H9 (cell line): ENCODE measurements around the gene FLRT2. TPM values are rescaled to one million over a fixed set of nuclear protein-coding genes. Genes with fewer than 3 reads are reported as not detected.

Experiments
- DNase-seq: peaks from one replicate; pipeline ENCODE4 v3.0.0-alpha.2; 2017
- H2AFZ ChIP-seq: one replicate; pipeline ENCODE4 v1.6.1; 2013; ENCODE audit warnings: mild to moderate bottlenecking, low read length, control low read depth, moderate library complexity
- H2AK5ac ChIP-seq: 2 replicates; pipeline ENCODE4 v1.6.1; 2013; ENCODE audit warnings: low read length, control low read depth, mixed read lengths; ENCODE audit not compliant: insufficient read length
- H2BK120ac ChIP-seq: one replicate; pipeline ENCODE4 v1.6.1; 2013; ENCODE audit warnings: low read depth, mild to moderate bottlenecking, low read length, control low read depth, inconsistent platforms; ENCODE audit not compliant: poor library complexity, severe bottlenecking
- H2BK12ac ChIP-seq: 2 replicates; pipeline ENCODE4 v1.6.1; 2013; ENCODE audit warnings: low read length, control low read depth, mixed read lengths, low read depth; ENCODE audit not compliant: insufficient read length
- H2BK15ac ChIP-seq: 2 replicates; pipeline ENCODE4 v1.6.1; 2013; ENCODE audit warnings: low read depth, low read length, control low read depth
- H2BK20ac ChIP-seq: one replicate; pipeline ENCODE4 v1.6.1; 2013; ENCODE audit warnings: low read depth, mild to moderate bottlenecking, low read length, control low read depth, inconsistent platforms; ENCODE audit not compliant: poor library complexity, severe bottlenecking
- H2BK5ac ChIP-seq: 2 replicates; pipeline ENCODE4 v1.6.1; 2013; ENCODE audit warnings: low read length, control low read depth, mixed read lengths; ENCODE audit not compliant: insufficient read length
- H3K14ac ChIP-seq: 2 replicates; pipeline ENCODE4 v1.6.1; 2013; ENCODE audit warnings: low read length, control low read depth; ENCODE audit not compliant: insufficient read depth
- H3K18ac ChIP-seq: 2 replicates; pipeline ENCODE4 v1.6.1; 2013; ENCODE audit warnings: low read depth, mild to moderate bottlenecking, mixed read lengths, low read length, control low read depth; ENCODE audit not compliant: insufficient read length
- H3K23ac ChIP-seq: 2 replicates; pipeline ENCODE4 v1.6.1; 2013; ENCODE audit warnings: low read length, control low read depth, mixed read lengths, low read depth; ENCODE audit not compliant: insufficient read length
- H3K23me2 ChIP-seq: 2 replicates; pipeline ENCODE4 v1.6.1; 2013; ENCODE audit warnings: low read depth, mild to moderate bottlenecking, mixed read lengths, low read length, control low read depth; ENCODE audit not compliant: insufficient read length, poor library complexity, severe bottlenecking
- H3K27ac ChIP-seq: 2 replicates; pipeline ENCODE4 v1.5.1; 2013; ENCODE audit warnings: low read length, control low read depth, mixed read lengths, low read depth; ENCODE audit not compliant: insufficient read length
- H3K27me3 ChIP-seq: 2 replicates; pipeline ENCODE4 v1.6.1; 2013; ENCODE audit warnings: low read length, control low read depth, inconsistent platforms; ENCODE audit not compliant: insufficient read depth
- H3K4ac ChIP-seq: 2 replicates; pipeline ENCODE4 v1.6.1; 2013; ENCODE audit warnings: low read depth, mild to moderate bottlenecking, control low read depth, inconsistent platforms, low read length, moderate library complexity
- H3K4me1 ChIP-seq: 2 replicates; pipeline ENCODE4 v1.6.1; 2013; ENCODE audit warnings: low read length, control low read depth, inconsistent platforms; ENCODE audit not compliant: insufficient read depth
- H3K4me2 ChIP-seq: 2 replicates; pipeline ENCODE4 v1.6.1; 2013; ENCODE audit warnings: low read length, control low read depth, mixed read lengths; ENCODE audit not compliant: insufficient read length, insufficient read depth
- H3K56ac ChIP-seq: 2 replicates; pipeline ENCODE4 v1.6.1; 2013; ENCODE audit warnings: low read depth, mild to moderate bottlenecking, mixed read lengths, low read length, control low read depth; ENCODE audit not compliant: insufficient read length
- H3K79me1 ChIP-seq: 2 replicates; pipeline ENCODE4 v1.6.1; 2013; ENCODE audit warnings: low read depth, mild to moderate bottlenecking, moderate library complexity, low read length, control low read depth, inconsistent platforms; ENCODE audit not compliant: insufficient read depth, poor library complexity, severe bottlenecking
- H3K79me2 ChIP-seq: 2 replicates; pipeline ENCODE4 v1.6.1; 2013; ENCODE audit warnings: low read length, control low read depth, inconsistent platforms; ENCODE audit not compliant: insufficient read depth
- H3K9ac ChIP-seq: 2 replicates; pipeline ENCODE4 v1.6.1; 2013; ENCODE audit warnings: low read length, control low read depth, mixed read lengths; ENCODE audit not compliant: insufficient read length; ENCODE audit errors: extremely low read depth
- H3K9me3 ChIP-seq: one replicate; pipeline ENCODE4 v1.6.1; 2013; ENCODE audit warnings: low read depth, low read length, inconsistent platforms; ENCODE audit not compliant: control insufficient read depth
- H3T11ph ChIP-seq: one replicate; pipeline ENCODE4 v1.6.1; 2013; ENCODE audit warnings: mild to moderate bottlenecking, low read length, control low read depth, inconsistent platforms
- H4K20me1 ChIP-seq: one replicate; pipeline ENCODE4 v1.6.1; 2013; ENCODE audit not compliant: control insufficient read depth, insufficient read length, insufficient read depth
- H4K5ac ChIP-seq: 2 replicates; pipeline ENCODE4 v1.6.1; 2013; ENCODE audit warnings: low read depth, mild to moderate bottlenecking, mixed read lengths, low read length, control low read depth; ENCODE audit not compliant: insufficient read length
- H4K8ac ChIP-seq: replicated peaks from 2 replicates; pipeline ENCODE4 v1.6.1; 2013; ENCODE audit warnings: low read length, control low read depth, mixed read lengths, low read depth; ENCODE audit not compliant: insufficient read length
- H4K91ac ChIP-seq: 2 replicates; pipeline ENCODE4 v1.6.1; 2013; ENCODE audit warnings: low read depth, mild to moderate bottlenecking, moderate library complexity, mixed read lengths, low read length, control low read depth; ENCODE audit not compliant: insufficient read length
- H3K27ac Mint-ChIP-seq, 3 experiments: 2 replicates in 2 of 3; 3 replicates in 1 of 3; pipeline ENCODE4 v1.8.0; 2020 to 2021; ENCODE audit warnings: mixed read lengths in 3 of 3, mild to moderate bottlenecking in 1 of 3, moderate library complexity in 1 of 3
- H3K27me3 Mint-ChIP-seq: 2 replicates; pipeline ENCODE4 v1.8.0; 2021; ENCODE audit warnings: low read depth, mild to moderate bottlenecking, moderate library complexity, mixed read lengths
- H3K36me3 Mint-ChIP-seq, 3 experiments: 2 replicates in 2 of 3; 3 replicates in 1 of 3; pipeline ENCODE4 v1.8.0; 2020 to 2021; ENCODE audit warnings: low read depth in 3 of 3, mixed read lengths in 3 of 3; ENCODE audit not compliant: insufficient read depth in 1 of 3
- H3K4me1 Mint-ChIP-seq, 2 experiments: 2 replicates each; pipeline ENCODE4 v1.8.0; 2020; ENCODE audit warnings: mixed read lengths in 2 of 2
- H3K4me3 Mint-ChIP-seq, 2 experiments: 2 replicates in 1 of 2; 3 replicates in 1 of 2; pipeline ENCODE4 v1.8.0; 2020 to 2021; ENCODE audit warnings: mild to moderate bottlenecking in 2 of 2, mixed read lengths in 2 of 2, moderate library complexity in 1 of 2
- H3K9me3 Mint-ChIP-seq, 2 experiments: 2 replicates in 1 of 2; 3 replicates in 1 of 2; pipeline ENCODE4 v1.8.0; 2020; ENCODE audit warnings: mild to moderate bottlenecking in 2 of 2, mixed read lengths in 2 of 2, moderate library complexity in 1 of 2
- WGBS: extraction: QIAGEN DNeasy Blood & Tissue Kit; methylation state at CpG from one replicate; pipeline ENCODE4 v1.1.7; 2013; ENCODE audit warnings: missing lambda C conversion rate, low lambda C conversion rate, mixed read lengths; ENCODE audit not compliant: insufficient read length; ENCODE audit errors: extremely low coverage; 5-methylcytosine and 5-hydroxymethylcytosine counted together
- total RNA-seq: library from RNA; stranded (reverse); gene quantifications from 2 replicates; pipeline ENCODE4 v1.2.1, GENCODE V29; 2021
- TF ChIP-seq, protein P1 (sequence below): fragments of 200-600 bp; sonication (generic); conservative IDR thresholded peaks from 3 replicates; pipeline ENCODE4 v1.8.0; 2021; ENCODE audit warnings: antibody characterized with exemption, mild to moderate bottlenecking

The FLRT2 gene
- total RNA-seq, 1 experiment from 2014 or later = 3.3 TPM

DNA sequence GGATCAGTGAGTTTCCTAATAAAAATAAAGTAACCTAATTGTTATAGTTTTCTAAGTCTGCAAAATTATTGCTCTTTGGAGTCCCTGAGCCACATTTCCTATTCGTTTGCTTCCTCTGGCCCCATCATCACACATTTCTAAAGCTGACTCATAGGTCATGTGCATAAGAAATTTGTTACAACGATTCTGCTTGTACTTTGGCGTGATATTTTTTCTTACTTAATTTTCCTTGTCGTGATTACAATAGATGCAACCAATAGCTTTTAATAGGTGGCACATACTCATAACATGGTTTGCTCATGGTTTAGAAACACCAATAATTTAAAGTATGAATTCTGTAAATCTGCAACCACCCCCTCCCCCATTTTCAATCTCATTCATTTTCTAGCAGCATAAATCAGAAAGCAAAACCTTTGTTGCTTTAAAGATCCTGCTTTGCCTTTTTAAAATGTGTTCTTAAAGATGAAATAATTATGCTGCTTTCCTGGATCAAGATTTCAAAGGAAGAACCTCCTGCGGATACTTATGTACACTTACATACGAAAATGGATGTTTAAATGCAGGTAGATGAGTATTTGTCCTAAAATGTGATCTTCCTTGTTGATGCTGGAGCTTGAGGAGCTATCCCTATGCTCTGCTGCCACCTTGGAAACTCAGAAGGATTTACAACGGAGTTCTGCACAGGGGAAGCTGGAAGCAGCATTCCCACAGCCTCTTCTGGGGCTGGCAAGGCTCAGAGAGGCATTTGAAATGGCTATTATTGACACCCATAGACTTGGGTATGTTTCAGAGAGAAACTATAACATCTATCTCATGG, 1.7 kb upstream of the FLRT2 start:
- Histone ChIP-seq H3K4me1 (0 out of 2 replicates have a peak, but pooled peaks cover 2% of the 10 kb centered on the region), H3K27me3 (peaks cover 40% of the 10 kb centered on the region), H3K14ac (no peak overlapping the region), H2AK5ac (no peak overlapping the region), H3K9me3 (no peaks in the 10 kb centered on the region), H3T11ph (no peak overlapping the region), H2BK12ac (no peak overlapping the region), H4K8ac (no peak overlapping the region), H3K79me1 (no peaks in the 10 kb centered on the region), H3K56ac (no peak overlapping the region), H3K4ac (no peak overlapping the region), H2BK15ac (no peak overlapping the region), H2BK20ac (no peak overlapping the region), H3K23me2 (peaks cover 43% of the 10 kb centered on the region), H3K18ac (no peak overlapping the region), H3K27ac (no peak overlapping the region), H3K23ac (no peak overlapping the region), H3K79me2 (no peaks in the 10 kb centered on the region), H4K5ac (no peak overlapping the region), H2BK5ac (no peak overlapping the region), H2BK120ac (no peak overlapping the region), H4K91ac (no peak overlapping the region), H2AFZ (no peak overlapping the region), H4K20me1 (no peaks in the 10 kb centered on the region), H3K9ac (no peak overlapping the region), H3K4me2 (peak overlapping the region; percentile 73)
- Mint-ChIP-seq H3K9me3 (peaks cover 2 to 5% of the 10 kb centered on the region in 2 experiments; a peak in 2 of 5 replicates), H3K4me1 (peaks cover 42 to 54% of the 10 kb centered on the region in 2 experiments), H3K27ac (no peak overlapping the region), H3K27me3 (peaks cover 59% of the 10 kb centered on the region), H3K36me3 (no peaks in the 10 kb centered on the region), H3K4me3 (peak overlapping the region; percentile 72 to 95)
- no CpG with 5 or more reads among the region's 7 CpGs for WGBS
- TF ChIP-seq, protein P1, sequence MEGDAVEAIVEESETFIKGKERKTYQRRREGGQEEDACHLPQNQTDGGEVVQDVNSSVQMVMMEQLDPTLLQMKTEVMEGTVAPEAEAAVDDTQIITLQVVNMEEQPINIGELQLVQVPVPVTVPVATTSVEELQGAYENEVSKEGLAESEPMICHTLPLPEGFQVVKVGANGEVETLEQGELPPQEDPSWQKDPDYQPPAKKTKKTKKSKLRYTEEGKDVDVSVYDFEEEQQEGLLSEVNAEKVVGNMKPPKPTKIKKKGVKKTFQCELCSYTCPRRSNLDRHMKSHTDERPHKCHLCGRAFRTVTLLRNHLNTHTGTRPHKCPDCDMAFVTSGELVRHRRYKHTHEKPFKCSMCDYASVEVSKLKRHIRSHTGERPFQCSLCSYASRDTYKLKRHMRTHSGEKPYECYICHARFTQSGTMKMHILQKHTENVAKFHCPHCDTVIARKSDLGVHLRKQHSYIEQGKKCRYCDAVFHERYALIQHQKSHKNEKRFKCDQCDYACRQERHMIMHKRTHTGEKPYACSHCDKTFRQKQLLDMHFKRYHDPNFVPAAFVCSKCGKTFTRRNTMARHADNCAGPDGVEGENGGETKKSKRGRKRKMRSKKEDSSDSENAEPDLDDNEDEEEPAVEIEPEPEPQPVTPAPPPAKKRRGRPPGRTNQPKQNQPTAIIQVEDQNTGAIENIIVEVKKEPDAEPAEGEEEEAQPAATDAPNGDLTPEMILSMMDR = peak; percentile 68
- DNase-seq = peak; percentile 50
